Ascending aorta (tissue), 2 donors: ENCODE results near the gene NMT1. TPM values are rescaled to one million over a fixed set of nuclear protein-coding genes. Genes with fewer than 3 reads are reported as not detected.

Experiments used
- DNase-seq, 2 donors: peaks; one replicate each; pipeline ENCODE4 v3.0.0-alpha.2; 2019; ENCODE audit warnings: low spot score in 2 of 2
- H3K27ac ChIP-seq, 2 donors: fragments of 200-600 bp; sonication (generic); one replicate each; pipeline ENCODE4 v1.5.1; 2016 to 2017; ENCODE audit warnings: mild to moderate bottlenecking in 1 of 2
- H3K27me3 ChIP-seq: fragments of 200-600 bp; sonication (generic); one replicate; pipeline ENCODE4 v1.5.1; 2017
- H3K36me3 ChIP-seq, 2 donors: fragments of 200-600 bp; sonication (generic); one replicate each; pipeline ENCODE4 v1.5.1; 2016
- H3K4me1 ChIP-seq, 2 donors: fragments of 200-600 bp; sonication (generic); one replicate each; pipeline ENCODE4 v1.5.1; 2016 to 2017; ENCODE audit warnings: mild to moderate bottlenecking in 1 of 2
- H3K4me3 ChIP-seq, 2 donors: fragments of 200-600 bp; sonication (generic); one replicate each; pipeline ENCODE4 v1.5.1; 2016 to 2017; ENCODE audit warnings: mild to moderate bottlenecking in 1 of 2
- H3K9me3 ChIP-seq, 2 donors: fragments of 200-600 bp; sonication (generic); one replicate each; pipeline ENCODE4 v1.5.1; 2016
- CTCF ChIP-seq, 3 experiments: fragments of 200-600 bp in 2 of 3; fragments of 450-650 bp in 1 of 3; sonication (generic) in 2 of 3; IDR thresholded peaks; one replicate each; pipeline ENCODE4 v1.5.1; 2016 to 2019; ENCODE audit warnings: antibody characterized with exemption in 3 of 3, mild to moderate bottlenecking in 1 of 3, moderate library complexity in 1 of 3
- intact Hi-C: fragments of 100-400 bp; cut with DNase I; formaldehyde crosslinking; loops from one replicate; pipeline ENCODE4 v1.15.1; 2023
- total RNA-seq: library from RNA; depleted of rRNA; stranded (reverse); fragments of >200 nt; gene quantifications from one replicate; pipeline ENCODE4 v1.1.0, GENCODE V29; 2016

Gene NMT1
- total RNA-seq, 1 donor from 2014 or later = 89.7 TPM

- intact Hi-C loops = loop anchor here (5.0 to 10.0 kb wide), 2 partner anchors 173 to 1240 kb away; partner anchors contain the start of genes MAP3K14 and MPP2
- no peak for TF ChIP-seq CTCF (IDR thresholded peaks at IDR 0.05)
- Histone ChIP-seq H3K9me3 (no peaks in the 10 kb centered on the region), H3K4me1 (peaks cover 8 to 29% of the 10 kb centered on the region in 2 donors), H3K4me3 (peak overlapping the region; percentile 55 to 67), H3K27ac (peak overlapping the region; percentile 96 to 97), H3K27me3 (no peaks in the 10 kb centered on the region), H3K36me3 (no peaks in the 10 kb centered on the region)
- peak in 1 of 2 donors; percentile 76 for DNase-seq
Observed at GRCh38 chr17:45144199-45145034, 83.3 kb downstream of the NMT1 start.

GRCh38 chr17:45145035-45145389 lies 83.9 kb downstream of the NMT1 start:
- TF ChIP-seq CTCF (IDR thresholded peaks at IDR 0.05) = no peak
- Histone ChIP-seq H3K27me3 (no peaks in the 10 kb centered on the region), H3K4me3 (peak overlapping the region; percentile 55 to 67), H3K27ac (peak overlapping the region; percentile 96 to 97), H3K36me3 (no peaks in the 10 kb centered on the region), H3K9me3 (no peaks in the 10 kb centered on the region), H3K4me1 (peaks cover 8 to 29% of the 10 kb centered on the region in 2 donors)
- intact Hi-C loops = loop anchor here (5.0 to 10.0 kb wide), 2 partner anchors 172 to 1240 kb away; partner anchors contain the start of genes MAP3K14 and MPP2
- peak in 1 of 2 donors; percentile 63 for DNase-seq

- no peak for TF ChIP-seq CTCF (IDR thresholded peaks at IDR 0.05)
- peaks cover 8 to 32% of the 10 kb centered on the region in 2 donors for H3K4me1 ChIP-seq
- H3K27ac ChIP-seq = peak overlapping the region; percentile 96
- H3K27me3 ChIP-seq = no peaks in the 10 kb centered on the region
- no peaks in the 10 kb centered on the region for H3K36me3 ChIP-seq
- no peaks in the 10 kb centered on the region for H3K9me3 ChIP-seq
- intact Hi-C loops = loop anchor here (5.0 to 10.0 kb wide), 2 partner anchors 171 to 1241 kb away; partner anchors contain the start of genes MAP3K14 and MPP2
- no peak overlapping the region for H3K4me3 ChIP-seq
- no peak for DNase-seq
Observed at GRCh38 chr17:45146166-45146565, 85.0 kb downstream of the NMT1 start.

- no peak for DNase-seq
- peak overlapping the region; percentile 70 to 73 for H3K4me3 ChIP-seq
- intact Hi-C loops = loop anchor here (5.0 to 10.0 kb wide), 2 partner anchors 171 to 1242 kb away; partner anchors contain the start of genes MAP3K14 and MPP2
- peak overlapping the region; percentile 96 for H3K27ac ChIP-seq
- no peaks in the 10 kb centered on the region for H3K9me3 ChIP-seq
- no peak for TF ChIP-seq CTCF (IDR thresholded peaks at IDR 0.05)
- no peaks in the 10 kb centered on the region for H3K27me3 ChIP-seq
- H3K4me1 ChIP-seq = peaks cover 9 to 36% of the 10 kb centered on the region in 2 donors
- H3K36me3 ChIP-seq = no peaks in the 10 kb centered on the region
Observed at GRCh38 chr17:45146592-45146889, 85.4 kb downstream of the NMT1 start.

- TF ChIP-seq CTCF (IDR thresholded peaks at IDR 0.05) = no peak
- Histone ChIP-seq H3K9me3 (no peaks in the 10 kb centered on the region), H3K4me3 (peak overlapping the region; percentile 70 to 73), H3K36me3 (no peaks in the 10 kb centered on the region), H3K27ac (peak overlapping the region; percentile 96), H3K27me3 (no peaks in the 10 kb centered on the region), H3K4me1 (peaks cover 11 to 41% of the 10 kb centered on the region in 2 donors)
- peak in 1 of 2 donors; percentile 86 for DNase-seq
- intact Hi-C loops = loop anchor here (5.0 to 10.0 kb wide), 2 partner anchors 170 to 1242 kb away; partner anchors contain the start of genes MAP3K14 and MPP2
Observed at GRCh38 chr17:45146890-45147580, 85.9 kb downstream of the NMT1 start.
